ENCODE data around the gene CDH23.

The CDH23 gene

DNA sequence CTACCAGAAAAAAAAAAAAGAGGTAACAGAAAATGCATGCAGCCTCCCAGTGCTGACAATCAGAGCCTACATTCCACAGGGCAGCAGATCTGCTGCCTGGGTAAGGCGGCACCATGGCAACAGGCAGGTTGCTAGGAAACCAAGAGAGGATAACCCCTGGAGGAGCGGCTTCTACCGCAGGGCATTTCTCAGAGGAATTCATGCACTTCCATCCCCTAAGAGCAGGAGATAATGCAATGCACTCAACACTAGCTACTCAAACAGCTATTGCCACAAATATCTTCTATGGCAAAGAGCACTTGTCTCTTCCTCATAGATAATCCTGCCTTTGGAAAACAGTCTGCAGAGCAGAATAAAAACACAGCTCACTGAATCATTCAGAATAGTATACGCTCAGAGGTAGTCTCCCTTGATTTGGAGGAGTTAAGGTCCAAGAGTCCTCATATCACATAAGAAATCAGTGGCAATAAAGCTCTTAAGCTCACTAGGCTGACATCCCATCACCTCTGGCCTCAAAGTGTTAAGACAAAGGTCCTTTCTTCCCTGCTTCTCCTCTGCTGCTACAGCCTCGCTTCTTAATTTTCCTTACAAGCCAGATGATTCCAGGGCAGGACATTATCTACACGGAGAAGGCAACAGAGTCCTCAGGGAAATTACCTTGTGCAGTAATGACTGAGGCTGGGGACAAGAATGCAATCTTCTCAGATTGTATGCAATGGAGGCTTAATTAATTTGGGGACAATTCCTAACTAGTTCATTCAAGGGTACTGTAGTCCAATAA is 443.6 kb downstream of the CDH23 start:
- Histone ChIP-seq H3K9ac (ENCODE audit: low read length) (no peak overlapping the region), H3K27ac (ENCODE audit: low read depth, low read length) (peak overlapping the region; percentile 3), H3K36me3 (ENCODE audit: control insufficient read depth, insufficient read depth, low read length) (no peaks in the 10 kb centered on the region), H3K27me3 (ENCODE audit: control insufficient read depth, insufficient read depth, low read length) (no peaks in the 10 kb centered on the region), H3K4me3 (ENCODE audit: low read length) (no peak overlapping the region), H3K4me1 (ENCODE audit: control insufficient read depth, insufficient read depth, low read length) (peaks cover 32% of the 10 kb centered on the region)

DNA sequence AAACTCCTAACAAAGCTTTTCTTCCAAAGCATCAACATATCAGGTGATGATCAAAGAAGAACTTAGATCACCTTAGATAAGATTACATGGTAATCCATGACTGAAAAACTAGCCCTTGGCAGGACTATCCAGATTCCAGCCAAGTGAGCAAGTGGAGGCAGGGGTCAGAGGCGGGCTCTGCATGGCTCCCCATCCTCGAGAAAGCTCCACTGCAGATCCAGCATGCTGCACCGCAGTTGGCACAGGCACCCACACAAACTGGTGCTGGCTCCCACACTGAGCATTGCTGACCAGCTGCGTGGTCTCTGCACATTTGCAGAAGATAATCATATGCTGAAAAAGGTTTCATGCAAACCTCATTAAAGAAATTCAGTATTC is 444.2 kb downstream of the CDH23 start:
- Histone ChIP-seq H3K9ac (ENCODE audit: low read length) (no peak overlapping the region), H3K27me3 (ENCODE audit: control insufficient read depth, insufficient read depth, low read length) (no peaks in the 10 kb centered on the region), H3K36me3 (ENCODE audit: control insufficient read depth, insufficient read depth, low read length) (no peaks in the 10 kb centered on the region), H3K4me3 (ENCODE audit: low read length) (no peak overlapping the region), H3K4me1 (ENCODE audit: control insufficient read depth, insufficient read depth, low read length) (peaks cover 30% of the 10 kb centered on the region), H3K27ac (ENCODE audit: low read depth, low read length) (no peak overlapping the region)

DNA sequence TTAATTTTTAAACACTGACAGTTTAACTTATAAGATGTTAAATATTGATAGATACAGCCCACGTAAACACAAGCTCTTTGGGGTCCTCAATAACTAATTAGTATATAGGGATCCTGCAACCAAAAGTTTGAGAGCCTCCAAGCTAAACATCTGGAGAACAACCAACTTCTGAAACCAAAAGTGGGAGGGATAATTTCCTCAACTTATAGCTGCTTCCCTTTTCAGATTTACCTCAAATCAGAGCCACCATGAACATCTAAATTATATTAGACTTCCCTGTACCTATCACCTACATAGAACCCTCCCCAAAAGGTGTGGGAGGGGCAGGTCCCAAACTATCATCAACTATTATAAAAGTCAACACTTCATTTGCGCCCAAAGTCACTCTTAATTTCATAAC is 445.7 kb downstream of the CDH23 start:
- Histone ChIP-seq H3K27ac (ENCODE audit: low read depth, low read length) (no peak overlapping the region), H3K4me3 (ENCODE audit: low read length) (no peak overlapping the region), H3K27me3 (ENCODE audit: control insufficient read depth, insufficient read depth, low read length) (no peaks in the 10 kb centered on the region), H3K9ac (ENCODE audit: low read length) (no peak overlapping the region), H3K36me3 (ENCODE audit: control insufficient read depth, insufficient read depth, low read length) (no peaks in the 10 kb centered on the region), H3K4me1 (ENCODE audit: control insufficient read depth, insufficient read depth, low read length) (peaks cover 17% of the 10 kb centered on the region)

DNA sequence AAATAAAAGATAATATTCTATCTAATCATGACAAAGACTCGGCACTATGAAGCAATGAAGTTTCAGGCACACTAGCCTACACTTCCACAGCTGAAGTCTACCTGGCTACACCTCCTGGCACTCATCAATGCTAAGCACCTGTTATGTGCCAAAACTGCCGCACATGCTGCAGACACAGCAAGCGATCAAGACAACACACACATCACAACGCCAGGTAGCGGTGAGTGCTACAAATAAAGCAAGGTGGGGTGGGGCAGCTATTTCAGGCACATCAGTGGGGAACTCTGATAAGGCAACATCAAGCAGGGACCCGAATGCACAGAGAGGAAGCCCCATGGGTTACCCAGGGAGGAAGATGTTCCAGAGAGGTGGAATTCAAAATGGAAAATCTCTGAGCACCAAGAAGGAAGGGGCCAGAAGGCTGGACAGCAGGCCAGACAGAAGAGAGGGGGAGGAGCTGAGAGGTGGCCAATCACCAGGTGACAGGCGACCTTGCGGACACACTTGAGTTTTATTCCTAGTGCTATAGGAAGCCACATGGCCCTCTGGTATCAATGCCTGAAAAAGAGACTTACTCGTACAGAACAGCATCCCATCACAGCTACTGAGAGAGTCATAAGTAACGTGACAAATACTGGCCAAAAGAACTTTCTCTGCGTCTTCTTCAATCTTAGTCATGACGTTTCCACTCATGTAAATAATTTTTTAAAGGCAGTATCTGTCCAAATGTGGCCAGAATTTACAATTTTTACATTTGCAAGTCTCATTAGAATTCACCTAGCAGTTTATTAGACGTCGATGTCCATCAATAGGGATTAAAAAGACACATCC is 446.4 kb downstream of the CDH23 start:
- Histone ChIP-seq H3K27me3 (ENCODE audit: control insufficient read depth, insufficient read depth, low read length) (no peaks in the 10 kb centered on the region), H3K27ac (ENCODE audit: low read depth, low read length) (no peak overlapping the region), H3K36me3 (ENCODE audit: control insufficient read depth, insufficient read depth, low read length) (peaks cover 3% of the 10 kb centered on the region), H3K9ac (ENCODE audit: low read length) (no peak overlapping the region), H3K4me3 (ENCODE audit: low read length) (no peak overlapping the region), H3K4me1 (ENCODE audit: control insufficient read depth, insufficient read depth, low read length) (peaks cover 13% of the 10 kb centered on the region)

DNA sequence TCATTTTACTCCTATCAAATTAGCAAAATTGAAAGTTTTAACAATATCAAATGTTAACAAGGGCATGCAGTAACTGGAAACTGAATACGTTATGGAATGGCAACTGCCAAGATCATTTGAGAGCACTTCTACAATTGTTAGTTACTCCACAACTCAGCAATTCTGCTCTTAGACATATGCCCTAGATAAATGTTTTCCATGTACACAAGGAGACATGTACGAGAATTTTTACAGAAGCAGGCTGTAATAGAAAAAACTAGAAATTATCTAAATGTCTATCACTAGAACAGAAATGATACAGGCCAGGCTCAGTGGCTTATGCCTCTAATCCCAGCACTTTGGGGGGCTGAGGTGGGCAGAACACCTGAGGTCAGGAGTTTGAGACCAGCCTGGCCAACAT is 447.4 kb downstream of the CDH23 start:
- peaks cover 12% of the 10 kb centered on the region for H3K4me1 ChIP-seq (ENCODE audit: control insufficient read depth, insufficient read depth, low read length)
- H3K27ac ChIP-seq (ENCODE audit: low read depth, low read length) = no peak overlapping the region
- H3K36me3 ChIP-seq (ENCODE audit: control insufficient read depth, insufficient read depth, low read length) = peaks cover 3% of the 10 kb centered on the region
- H3K9ac ChIP-seq (ENCODE audit: low read length) = no peak overlapping the region
- no peak overlapping the region for H3K4me3 ChIP-seq (ENCODE audit: low read length)
- H3K27me3 ChIP-seq (ENCODE audit: control insufficient read depth, insufficient read depth, low read length) = no peaks in the 10 kb centered on the region

DNA sequence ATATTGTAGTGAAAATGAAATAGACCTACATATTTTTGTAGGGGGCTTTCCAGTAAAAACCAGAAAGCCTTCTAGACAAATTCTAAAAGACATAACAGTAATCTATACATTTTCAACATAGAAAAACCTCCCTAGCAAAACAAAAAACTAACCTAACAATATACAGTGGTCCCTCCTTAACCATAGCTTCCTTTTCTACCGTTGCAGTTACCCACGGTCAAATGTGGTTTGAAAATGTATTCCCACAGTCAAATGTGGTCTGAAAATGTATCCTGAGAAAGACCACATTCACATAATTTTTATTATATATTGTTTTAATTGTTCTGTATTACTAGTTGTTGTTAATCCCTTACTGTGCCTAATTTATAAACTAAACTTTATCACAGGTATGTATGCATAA is 448.0 kb downstream of the CDH23 start:
- H3K4me1 ChIP-seq (ENCODE audit: control insufficient read depth, insufficient read depth, low read length) = peaks cover 12% of the 10 kb centered on the region

GRCh38 chr10:71845410-71846405 is 449.0 kb downstream of the CDH23 start:
- H3K27me3 ChIP-seq (ENCODE audit: control insufficient read depth, insufficient read depth, low read length) = no peaks in the 10 kb centered on the region
- no peak overlapping the region for H3K27ac ChIP-seq (ENCODE audit: low read depth, low read length)
- no peak overlapping the region for H3K9ac ChIP-seq (ENCODE audit: low read length)
- peaks cover 3% of the 10 kb centered on the region for H3K36me3 ChIP-seq (ENCODE audit: control insufficient read depth, insufficient read depth, low read length)
- H3K4me1 ChIP-seq (ENCODE audit: control insufficient read depth, insufficient read depth, low read length) = peaks cover 6% of the 10 kb centered on the region
- H3K4me3 ChIP-seq (ENCODE audit: low read length) = no peak overlapping the region

More for the DNA sequence above, 448.0 kb downstream of the CDH23 start:
- H3K9ac ChIP-seq (ENCODE audit: low read length) = no peak overlapping the region
- no peaks in the 10 kb centered on the region for H3K27me3 ChIP-seq (ENCODE audit: control insufficient read depth, insufficient read depth, low read length)
- H3K36me3 ChIP-seq (ENCODE audit: control insufficient read depth, insufficient read depth, low read length) = peaks cover 3% of the 10 kb centered on the region
- no peak overlapping the region for H3K27ac ChIP-seq (ENCODE audit: low read depth, low read length)
- no peak overlapping the region for H3K4me3 ChIP-seq (ENCODE audit: low read length)

DNA sequence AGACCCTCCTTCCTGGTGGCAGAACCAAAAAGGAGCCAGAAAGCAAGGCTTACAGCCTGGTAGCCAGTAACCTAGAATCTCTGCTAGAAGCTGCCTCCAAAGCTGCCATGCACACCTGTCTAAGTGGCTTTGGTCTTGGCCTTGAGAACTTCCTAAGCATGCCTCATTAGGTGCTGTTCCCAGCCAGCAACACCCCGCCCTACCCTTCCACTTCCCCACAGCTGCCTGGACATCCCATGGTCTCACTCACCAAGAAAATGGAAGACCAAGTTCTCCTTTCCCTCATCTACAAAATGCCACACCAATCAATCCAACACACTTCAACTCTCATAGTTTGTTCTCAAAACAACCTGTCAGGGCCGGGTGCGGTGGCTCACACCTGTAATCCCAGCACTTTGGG is 450.1 kb downstream of the CDH23 start:
- peaks cover 3% of the 10 kb centered on the region for H3K36me3 ChIP-seq (ENCODE audit: control insufficient read depth, insufficient read depth, low read length)
- H3K9ac ChIP-seq (ENCODE audit: low read length) = no peak overlapping the region
- peaks cover 8% of the 10 kb centered on the region for H3K4me1 ChIP-seq (ENCODE audit: control insufficient read depth, insufficient read depth, low read length)
- H3K27ac ChIP-seq (ENCODE audit: low read depth, low read length) = no peak overlapping the region
- H3K27me3 ChIP-seq (ENCODE audit: control insufficient read depth, insufficient read depth, low read length) = no peaks in the 10 kb centered on the region
- no peak overlapping the region for H3K4me3 ChIP-seq (ENCODE audit: low read length)

- Histone ChIP-seq H3K4me3 (ENCODE audit: low read length) (no peak overlapping the region), H3K27ac (ENCODE audit: low read depth, low read length) (no peak overlapping the region), H3K36me3 (ENCODE audit: control insufficient read depth, insufficient read depth, low read length) (peaks cover 3% of the 10 kb centered on the region), H3K9ac (ENCODE audit: low read length) (no peak overlapping the region), H3K4me1 (ENCODE audit: control insufficient read depth, insufficient read depth, low read length) (peaks cover 8% of the 10 kb centered on the region), H3K27me3 (ENCODE audit: control insufficient read depth, insufficient read depth, low read length) (no peaks in the 10 kb centered on the region)
Measured at GRCh38 chr10:71847418-71847817, 450.7 kb downstream of the CDH23 start.

DNA sequence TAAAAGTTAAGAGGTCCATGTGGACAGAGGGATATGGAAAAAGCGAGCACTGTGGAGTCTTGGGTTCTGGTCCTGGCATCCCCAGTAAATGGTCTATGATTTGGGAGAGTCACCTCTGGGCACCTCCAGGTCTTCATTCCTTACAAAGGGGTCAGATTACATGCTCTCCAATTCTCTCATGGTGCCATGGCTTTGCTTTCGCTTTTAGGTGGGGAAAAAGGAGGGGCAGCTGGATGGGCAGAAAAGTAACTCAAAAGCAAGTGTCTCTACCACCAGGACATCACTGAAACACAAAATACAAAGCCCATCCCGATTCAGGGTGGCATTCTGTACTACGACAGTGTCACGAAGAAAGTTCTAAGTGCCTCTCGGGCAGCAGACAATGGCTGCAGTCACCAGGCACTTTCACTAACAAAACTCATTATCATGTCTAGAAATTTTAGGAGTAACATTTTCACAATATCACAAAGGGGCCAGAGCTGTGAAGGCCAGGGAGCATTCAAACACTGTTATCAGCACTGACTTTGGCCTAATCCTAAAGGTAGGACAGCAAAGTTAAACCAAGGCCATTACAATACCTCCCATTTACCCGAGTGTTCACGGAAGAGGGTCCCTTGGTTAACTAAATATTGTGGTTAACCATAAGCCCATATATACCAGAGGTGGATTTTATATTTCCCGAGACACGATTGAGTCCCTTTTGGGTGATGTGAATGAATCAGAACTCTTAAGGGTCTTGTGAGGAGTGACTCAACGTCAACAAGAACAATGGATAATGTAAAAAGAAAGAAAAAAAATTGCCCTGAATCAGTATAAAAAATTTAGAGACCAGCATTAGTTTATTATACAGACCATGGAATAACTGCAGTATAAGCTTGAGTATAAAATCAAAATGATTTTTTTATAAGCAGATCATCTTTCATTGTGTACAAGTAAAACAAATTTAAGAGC is 451.9 kb downstream of the CDH23 start:
- H3K9ac ChIP-seq (ENCODE audit: low read length) = no peak overlapping the region
- H3K4me3 ChIP-seq (ENCODE audit: low read length) = no peak overlapping the region
- no peaks in the 10 kb centered on the region for H3K27me3 ChIP-seq (ENCODE audit: control insufficient read depth, insufficient read depth, low read length)
- H3K27ac ChIP-seq (ENCODE audit: low read depth, low read length) = no peak overlapping the region
- H3K36me3 ChIP-seq (ENCODE audit: control insufficient read depth, insufficient read depth, low read length) = peaks cover 3% of the 10 kb centered on the region
- H3K4me1 ChIP-seq (ENCODE audit: control insufficient read depth, insufficient read depth, low read length) = peaks cover 8% of the 10 kb centered on the region

DNA sequence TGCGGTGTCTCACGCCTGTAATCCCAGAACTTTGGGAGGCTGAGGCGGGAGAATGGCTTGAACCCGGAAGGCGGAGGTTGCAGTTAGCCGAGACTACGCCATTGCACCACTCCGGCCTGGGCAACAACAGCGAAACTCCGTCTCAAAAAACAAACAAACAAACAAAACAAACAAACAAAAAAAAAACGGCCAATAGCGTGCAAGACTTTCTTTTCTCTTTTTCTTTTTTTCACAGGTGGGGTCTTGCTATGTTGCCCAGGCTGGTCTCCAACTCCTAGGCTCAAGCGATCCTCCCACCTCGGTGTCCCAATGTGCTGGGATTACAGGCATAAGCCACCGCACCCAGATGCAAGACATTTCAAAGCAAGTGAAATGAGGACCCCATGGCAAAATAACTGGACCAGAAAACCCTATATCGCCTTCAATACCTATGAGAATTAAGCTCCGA is 452.8 kb downstream of the CDH23 start:
- Histone ChIP-seq H3K4me1 (ENCODE audit: control insufficient read depth, insufficient read depth, low read length) (peaks cover 8% of the 10 kb centered on the region), H3K9ac (ENCODE audit: low read length) (no peak overlapping the region), H3K36me3 (ENCODE audit: control insufficient read depth, insufficient read depth, low read length) (peaks cover 3% of the 10 kb centered on the region), H3K4me3 (ENCODE audit: low read length) (peak overlapping the region; percentile 97), H3K27ac (ENCODE audit: low read depth, low read length) (no peak overlapping the region), H3K27me3 (ENCODE audit: control insufficient read depth, insufficient read depth, low read length) (no peaks in the 10 kb centered on the region)
